ENCODE results near the gene RFWD3. TPM values are rescaled to one million over a fixed set of nuclear protein-coding genes. Genes with fewer than 3 reads are reported as not detected.

The RFWD3 gene
- total RNA-seq, 4 donors from 2014 or later: 3.6 to 27.6 (median 20.0) TPM

GRCh38 chr16:74666010-74666421 is 661 bp downstream of the RFWD3 start:
- H3K9me3 ChIP-seq: no peaks in the 10 kb centered on the region
- H3K4me3 ChIP-seq: peak overlapping the region; percentile 66 to 85
- H3K27ac ChIP-seq: peak overlapping the region; percentile 30 to 68
- no peak for TF ChIP-seq CTCF (IDR thresholded peaks at IDR 0.05)
- TF ChIP-seq POLR2A (IDR thresholded peaks at IDR 0.05): no peak
- intact Hi-C loops (cut with DNase I; ENCODE audit: low total_unique reads): no loop called here
- H3K4me1 ChIP-seq: no peaks in the 10 kb centered on the region
- no peaks in the 10 kb centered on the region for H3K27me3 ChIP-seq
- DNase-seq: no peak
- H3K36me3 ChIP-seq: no peaks in the 10 kb centered on the region

- intact Hi-C loops (cut with DNase I; ENCODE audit: low total_unique reads): no loop called here
- no peak for DNase-seq
- TF ChIP-seq POLR2A (IDR thresholded peaks at IDR 0.05) (no peak), CTCF (IDR thresholded peaks at IDR 0.05) (no peak)
- Histone ChIP-seq H3K36me3 (no peaks in the 10 kb centered on the region), H3K27ac (no peak overlapping the region), H3K27me3 (no peaks in the 10 kb centered on the region), H3K9me3 (no peaks in the 10 kb centered on the region), H3K4me1 (no peaks in the 10 kb centered on the region), H3K4me3 (no peak overlapping the region)
These were observed 5.6 kb downstream of the RFWD3 start for GRCh38 chr16:74661064-74661463.

- Histone ChIP-seq H3K4me3 (no peak overlapping the region), H3K9me3 (no peaks in the 10 kb centered on the region), H3K27ac (no peak overlapping the region), H3K36me3 (no peaks in the 10 kb centered on the region), H3K27me3 (no peaks in the 10 kb centered on the region), H3K4me1 (no peaks in the 10 kb centered on the region)
- DNase-seq: no peak
- TF ChIP-seq CTCF (IDR thresholded peaks at IDR 0.05) (no peak), POLR2A (IDR thresholded peaks at IDR 0.05) (no peak)
- intact Hi-C loops (cut with DNase I; ENCODE audit: low total_unique reads): no loop called here
These were observed 6.3 kb downstream of the RFWD3 start for GRCh38 chr16:74660383-74660782.

GRCh38 chr16:74659041-74659440 is 7.6 kb downstream of the RFWD3 start:
- TF ChIP-seq CTCF (IDR thresholded peaks at IDR 0.05) (no peak), POLR2A (IDR thresholded peaks at IDR 0.05) (no peak)
- no peaks in the 10 kb centered on the region for H3K36me3 ChIP-seq

GRCh38 chr16:74657870-74658642 is 8.6 kb downstream of the RFWD3 start:
- H3K27me3 ChIP-seq: no peaks in the 10 kb centered on the region
- no peak overlapping the region for H3K4me3 ChIP-seq
- H3K9me3 ChIP-seq: no peaks in the 10 kb centered on the region
- no peak overlapping the region for H3K27ac ChIP-seq
- no peaks in the 10 kb centered on the region for H3K4me1 ChIP-seq
- TF ChIP-seq POLR2A (IDR thresholded peaks at IDR 0.05): no peak
- TF ChIP-seq CTCF (IDR thresholded peaks at IDR 0.05): no peak
- no peaks in the 10 kb centered on the region for H3K36me3 ChIP-seq
- no peak for DNase-seq
- intact Hi-C loops (cut with DNase I; ENCODE audit: low total_unique reads): no loop called here

More at GRCh38 chr16:74659041-74659440, 7.6 kb downstream of the RFWD3 start:
- DNase-seq: no peak
- H3K27ac ChIP-seq: no peak overlapping the region
- H3K9me3 ChIP-seq: no peaks in the 10 kb centered on the region
- no peak overlapping the region for H3K4me3 ChIP-seq
- H3K27me3 ChIP-seq: no peaks in the 10 kb centered on the region
- H3K4me1 ChIP-seq: no peaks in the 10 kb centered on the region
- intact Hi-C loops (cut with DNase I; ENCODE audit: low total_unique reads): no loop called here
